ENCODE data around the gene YIF1B.

Gene YIF1B

DNA sequence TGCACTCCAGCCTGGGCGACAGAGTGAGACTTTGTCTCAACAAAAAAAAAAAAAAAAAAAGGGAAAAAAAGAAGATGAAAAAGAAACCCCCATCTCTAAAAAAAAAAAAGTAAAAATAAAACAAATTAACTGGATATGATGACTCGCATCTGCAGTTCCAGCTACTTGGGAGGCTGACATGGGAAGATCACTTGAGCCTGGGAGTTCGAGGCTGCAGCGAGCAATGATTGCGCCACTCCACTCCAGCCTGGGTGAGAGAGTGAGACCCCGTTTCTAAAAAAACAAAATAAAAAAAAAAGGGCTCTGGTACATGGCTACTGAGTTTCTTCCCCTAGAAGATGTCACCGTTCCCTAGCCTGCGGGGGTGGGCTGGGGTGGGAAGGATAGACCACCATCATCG is 17.5 kb upstream of the YIF1B start:
- DNase-seq, result no peak

GRCh38 chr19:38331728-38332127 is 16.0 kb upstream of the YIF1B start:
- no peak for DNase-seq

DNA sequence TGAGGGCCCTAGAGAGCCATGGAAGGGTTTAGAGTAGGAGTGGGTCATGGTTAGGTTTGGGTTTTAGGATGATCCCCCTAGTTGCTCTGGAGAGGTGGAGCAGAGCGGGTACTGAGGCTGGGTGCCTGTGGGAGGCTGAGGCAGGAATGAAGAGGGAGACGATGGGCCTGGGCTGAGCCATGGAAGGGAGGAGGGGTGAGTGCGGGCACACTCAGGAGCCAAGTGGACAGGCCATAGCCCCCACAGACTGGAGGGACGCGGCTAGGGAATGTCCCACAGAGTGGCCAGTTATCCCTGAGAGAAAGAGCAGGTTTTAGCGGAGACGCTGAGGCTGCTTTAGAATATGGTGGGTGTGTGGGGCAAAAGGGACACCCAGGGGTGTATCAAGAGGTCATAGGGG is 13.9 kb upstream of the YIF1B start:
- DNase-seq, result no peak

DNA sequence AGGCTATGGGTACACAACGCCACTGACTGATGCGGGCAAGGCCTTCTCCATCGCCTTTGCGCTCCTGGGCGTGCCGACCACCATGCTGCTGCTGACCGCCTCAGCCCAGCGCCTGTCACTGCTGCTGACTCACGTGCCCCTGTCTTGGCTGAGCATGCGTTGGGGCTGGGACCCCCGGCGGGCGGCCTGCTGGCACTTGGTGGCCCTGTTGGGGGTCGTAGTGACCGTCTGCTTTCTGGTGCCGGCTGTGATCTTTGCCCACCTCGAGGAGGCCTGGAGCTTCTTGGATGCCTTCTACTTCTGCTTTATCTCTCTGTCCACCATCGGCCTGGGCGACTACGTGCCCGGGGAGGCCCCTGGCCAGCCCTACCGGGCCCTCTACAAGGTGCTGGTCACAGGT is 10.8 kb upstream of the YIF1B start:
- DNase-seq, result no peak

DNA sequence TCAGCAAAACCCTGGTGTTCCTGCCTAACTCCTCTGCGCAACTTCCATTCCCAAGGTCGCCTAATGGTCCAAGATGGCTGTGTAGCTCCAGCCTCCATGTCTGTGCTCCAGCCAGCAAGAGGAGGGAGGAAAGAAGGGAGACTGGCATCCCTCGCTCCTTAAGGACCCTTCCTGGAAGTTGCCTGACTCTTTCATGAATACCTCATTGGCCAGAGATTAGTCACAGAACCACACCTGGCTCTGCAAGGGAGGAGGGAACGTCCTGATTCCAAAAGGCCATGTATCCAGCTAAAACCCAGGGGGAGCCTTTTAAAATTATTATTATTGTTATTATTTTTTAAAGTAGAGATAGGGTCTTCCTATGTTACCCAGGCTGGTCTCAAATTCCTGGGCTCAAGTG is 8.7 kb upstream of the YIF1B start:
- DNase-seq, result no peak

DNA sequence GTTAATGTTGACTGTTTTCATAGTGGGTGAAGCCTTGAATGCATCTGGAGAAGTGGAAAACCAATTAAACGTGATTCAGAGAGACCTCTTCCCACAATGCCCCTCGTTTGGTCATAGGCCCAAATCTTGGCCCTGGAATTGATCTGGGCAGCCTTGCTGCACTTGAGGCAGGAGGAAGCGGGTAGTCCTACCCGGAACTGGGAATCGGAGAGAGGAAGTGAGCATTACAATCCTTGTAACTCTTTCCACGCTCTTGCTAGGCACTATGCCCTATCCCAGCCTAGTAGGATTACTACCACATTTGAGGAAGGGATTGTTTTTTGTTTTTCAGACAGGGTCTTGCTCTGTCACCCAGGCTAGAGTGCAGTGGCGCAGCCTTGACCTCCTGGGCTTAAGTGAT is 7.5 kb upstream of the YIF1B start:
- DNase-seq, result no peak

GRCh38 chr19:38321646-38322196 is 6.0 kb upstream of the YIF1B start:
- DNase-seq, result no peak

- DNase-seq, result no peak
These were observed 5.2 kb upstream of the YIF1B start for GRCh38 chr19:38320969-38321339.

DNA sequence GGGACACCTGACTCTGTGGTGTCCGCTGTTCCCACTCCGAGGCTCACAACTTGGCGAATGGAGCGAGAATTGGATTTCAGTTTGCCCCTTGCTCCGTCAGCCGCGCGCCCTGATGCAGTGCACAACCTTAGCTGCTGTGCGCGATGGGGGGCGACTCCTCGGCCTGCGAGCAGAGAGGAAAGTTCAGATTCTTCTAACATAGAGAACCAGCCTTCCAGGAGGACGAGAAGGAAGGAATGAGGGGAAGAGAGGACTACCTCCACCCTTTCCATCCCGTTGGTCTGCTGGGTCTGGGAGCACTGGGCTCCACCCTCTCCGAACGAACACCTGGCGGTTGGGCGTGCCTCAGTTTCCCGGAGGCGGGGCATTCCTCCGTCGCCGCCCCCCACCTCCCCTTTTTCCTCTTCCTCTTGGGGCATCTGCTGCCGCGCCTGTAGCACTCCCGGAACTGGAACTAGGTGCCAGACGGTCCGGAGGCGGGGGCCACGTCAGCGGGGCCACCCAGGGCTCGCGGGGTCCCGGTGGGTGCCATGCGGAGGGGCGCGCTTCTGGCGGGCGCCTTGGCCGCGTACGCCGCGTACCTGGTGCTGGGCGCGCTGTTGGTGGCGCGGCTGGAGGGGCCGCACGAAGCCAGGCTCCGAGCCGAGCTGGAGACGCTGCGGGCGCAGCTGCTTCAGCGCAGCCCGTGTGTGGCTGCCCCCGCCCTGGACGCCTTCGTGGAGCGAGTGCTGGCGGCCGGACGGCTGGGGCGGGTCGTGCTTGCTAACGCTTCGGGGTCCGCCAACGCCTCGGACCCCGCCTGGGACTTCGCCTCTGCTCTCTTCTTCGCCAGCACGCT is 3.9 kb upstream of the YIF1B start, which contains the start of gene KCNK6:
Gene KCNK6 (plus strand): TSS at position 425 of the 838 bp plus-strand sequence. CDS start 106 bp downstream, at position 531.
- peak; percentile 75 for DNase-seq

GRCh38 chr19:38318660-38319059 is 2.9 kb upstream of the YIF1B start:
- DNase-seq, result no peak

GRCh38 chr19:38317104-38317612 is 1.4 kb upstream of the YIF1B start:
- DNase-seq, result peak; percentile 59

DNA sequence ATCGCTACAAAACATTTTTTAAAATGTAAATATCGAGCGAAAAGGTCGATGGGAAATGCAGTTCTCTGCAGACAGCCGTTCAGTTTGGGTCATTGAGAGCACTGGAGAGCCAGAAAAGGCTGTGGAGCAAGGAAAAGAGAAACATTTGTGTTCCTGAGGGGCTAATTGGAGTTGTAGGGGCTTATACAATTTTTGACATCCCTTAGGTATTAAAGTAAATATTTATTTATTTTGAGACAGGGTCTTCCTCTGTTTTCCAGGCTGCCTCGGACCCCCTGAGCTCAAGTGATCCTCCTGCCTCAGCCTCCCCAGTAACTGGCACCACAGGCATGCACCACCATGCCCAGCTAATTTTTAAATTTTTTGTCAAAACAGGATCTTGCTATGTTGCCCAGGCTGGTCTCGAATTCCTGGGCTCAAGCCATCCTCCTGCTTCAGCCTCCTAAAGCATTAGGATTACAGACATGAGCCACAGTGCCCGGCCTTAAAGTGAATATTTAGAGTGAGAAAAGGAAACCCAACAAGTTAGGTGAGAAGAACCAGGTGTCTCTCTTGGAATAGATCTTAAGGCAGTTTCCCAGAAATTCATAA is 825 bp upstream of the YIF1B start:
- DNase-seq, result no peak

- DNase-seq, result no peak
These were observed 4.8 kb downstream of the YIF1B start for GRCh38 chr19:38310986-38311385.

DNA sequence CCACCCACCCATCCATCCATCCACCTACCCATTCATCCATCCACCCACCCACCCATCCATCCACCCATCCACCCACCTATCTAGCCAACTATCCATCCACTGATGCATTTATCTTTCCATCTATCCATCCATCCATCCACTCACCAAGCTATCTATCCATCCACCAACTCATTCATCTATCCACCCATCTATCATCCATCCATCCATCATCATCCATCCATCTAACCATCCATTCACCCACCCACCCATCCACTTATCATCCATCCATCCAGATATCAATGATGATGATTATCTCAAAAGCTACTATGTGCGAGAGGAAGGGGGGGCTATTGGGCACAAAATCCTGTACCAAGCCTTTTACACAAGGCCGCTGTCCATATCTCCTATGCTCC is 5.5 kb downstream of the YIF1B start:
- no peak for DNase-seq

- no peak for DNase-seq
These were observed 6.0 kb downstream of the YIF1B start for GRCh38 chr19:38309615-38310278.

DNA sequence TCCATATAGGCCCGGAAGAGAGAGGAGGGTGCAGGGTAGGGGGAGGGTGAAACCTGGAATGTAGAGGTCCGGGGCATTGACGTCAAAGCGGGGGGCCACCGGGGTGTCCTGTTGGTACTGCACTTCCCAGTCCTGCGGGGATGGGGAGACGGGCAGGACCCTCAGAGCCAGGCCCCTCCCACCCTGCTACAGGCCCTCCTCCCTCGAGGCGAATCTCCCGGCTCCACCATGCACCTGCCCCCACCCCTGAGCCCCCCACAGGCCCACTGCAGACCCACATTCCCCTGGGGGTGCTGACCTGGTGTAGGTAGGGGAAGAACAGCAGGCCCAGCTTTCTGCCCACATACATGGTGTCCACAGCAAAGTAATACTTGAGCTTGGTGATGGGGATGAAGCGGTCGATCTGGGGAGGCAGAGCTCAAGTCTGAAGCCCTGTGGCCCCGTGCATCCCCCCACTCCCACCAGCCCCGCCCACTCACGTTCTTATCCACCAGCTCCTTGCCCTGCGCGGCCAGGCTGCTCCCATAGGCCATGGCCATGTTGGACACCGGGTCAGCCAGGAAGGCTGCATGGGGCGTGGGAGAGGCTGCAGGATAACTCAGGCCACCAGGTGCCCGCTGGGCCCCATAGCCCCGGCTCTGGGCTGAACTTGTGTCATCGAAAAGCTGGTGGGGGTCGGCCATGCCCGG is 6.7 kb downstream of the YIF1B start:
- DNase-seq, result no peak

GRCh38 chr19:38308006-38308766 is 7.6 kb downstream of the YIF1B start:
- DNase-seq, result no peak

GRCh38 chr19:38307597-38307996 is 8.2 kb downstream of the YIF1B start:
- no peak for DNase-seq

DNA sequence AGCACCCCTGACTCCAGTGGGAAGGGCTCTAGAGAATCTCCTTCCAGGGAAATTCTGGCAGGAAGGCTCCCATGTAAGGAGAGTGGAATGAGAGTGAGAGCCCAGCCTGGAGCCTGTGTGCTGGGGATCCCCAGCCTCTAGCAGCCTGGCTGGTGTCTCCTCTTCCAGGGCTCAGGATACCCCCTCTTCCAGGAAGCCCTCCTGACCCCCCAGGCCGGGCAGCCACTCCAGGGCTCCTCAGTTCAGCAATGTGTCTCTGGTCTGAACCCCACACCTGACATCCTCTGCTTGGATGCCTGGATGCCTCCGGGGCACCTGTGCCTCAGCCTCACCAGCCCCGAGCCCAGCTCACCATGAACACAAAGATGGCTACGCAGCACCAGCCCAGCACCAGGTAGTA is 8.7 kb downstream of the YIF1B start:
- DNase-seq, result no peak

DNA sequence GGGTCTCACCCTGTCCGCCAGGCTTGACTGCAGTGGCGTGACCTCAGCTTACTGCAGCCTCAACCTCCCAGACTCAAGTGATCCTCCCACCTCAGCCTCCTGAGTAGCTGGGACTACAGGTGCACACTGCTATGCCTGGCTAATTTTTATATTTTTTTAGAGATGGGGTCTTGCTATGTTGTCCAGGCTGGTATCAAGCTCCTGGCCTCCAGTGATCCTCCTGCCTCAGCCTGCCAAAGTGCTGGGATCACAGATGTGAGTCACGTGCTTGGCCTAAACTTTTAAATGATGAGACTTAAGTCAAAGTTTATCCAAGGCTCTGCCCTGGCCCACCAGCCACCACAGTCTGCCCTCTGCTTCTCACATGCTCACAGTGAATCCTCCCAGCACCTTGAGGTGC is 9.5 kb downstream of the YIF1B start:
- DNase-seq, result no peak

- no peak for DNase-seq
These were observed 10.8 kb downstream of the YIF1B start for GRCh38 chr19:38304866-38305429.

GRCh38 chr19:38304352-38304865 is 11.3 kb downstream of the YIF1B start:
- DNase-seq, result no peak
